GM20000 (cell line): Measurements from ENCODE around the gene PUDP.

Source experiments
- DNase-seq: peaks from one replicate; pipeline ENCODE4 v3.0.0; 2012; ENCODE audit warnings: low spot score
- TF ChIP-seq, protein P1 (sequence below): IDR thresholded peaks from 2 replicates; pipeline ENCODE4 v1.5.1; 2012; ENCODE audit warnings: mild to moderate bottlenecking, control low read depth; ENCODE audit errors: extremely low read depth, missing control alignments

PUDP gene

DNA sequence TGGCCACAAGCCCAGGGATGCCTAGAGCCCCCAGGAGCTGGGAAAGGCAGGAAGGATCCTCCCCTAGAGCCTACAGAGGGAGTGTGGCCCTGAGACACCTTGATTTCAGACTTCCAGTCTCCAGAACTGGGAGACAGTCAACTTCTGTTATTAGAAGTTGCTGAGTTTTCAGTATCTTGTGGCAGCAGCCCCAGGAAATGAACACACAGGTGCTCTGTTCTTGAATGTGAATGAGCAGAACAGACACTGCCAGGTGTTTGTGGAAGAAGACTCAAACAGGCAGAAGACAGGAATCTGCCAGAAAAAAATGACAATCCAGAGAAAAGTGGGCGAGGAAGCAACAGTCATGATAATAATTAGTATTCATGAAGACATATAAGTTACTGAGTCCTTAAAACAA, 64.9 kb downstream of the PUDP start:
- TF ChIP-seq, protein P1, sequence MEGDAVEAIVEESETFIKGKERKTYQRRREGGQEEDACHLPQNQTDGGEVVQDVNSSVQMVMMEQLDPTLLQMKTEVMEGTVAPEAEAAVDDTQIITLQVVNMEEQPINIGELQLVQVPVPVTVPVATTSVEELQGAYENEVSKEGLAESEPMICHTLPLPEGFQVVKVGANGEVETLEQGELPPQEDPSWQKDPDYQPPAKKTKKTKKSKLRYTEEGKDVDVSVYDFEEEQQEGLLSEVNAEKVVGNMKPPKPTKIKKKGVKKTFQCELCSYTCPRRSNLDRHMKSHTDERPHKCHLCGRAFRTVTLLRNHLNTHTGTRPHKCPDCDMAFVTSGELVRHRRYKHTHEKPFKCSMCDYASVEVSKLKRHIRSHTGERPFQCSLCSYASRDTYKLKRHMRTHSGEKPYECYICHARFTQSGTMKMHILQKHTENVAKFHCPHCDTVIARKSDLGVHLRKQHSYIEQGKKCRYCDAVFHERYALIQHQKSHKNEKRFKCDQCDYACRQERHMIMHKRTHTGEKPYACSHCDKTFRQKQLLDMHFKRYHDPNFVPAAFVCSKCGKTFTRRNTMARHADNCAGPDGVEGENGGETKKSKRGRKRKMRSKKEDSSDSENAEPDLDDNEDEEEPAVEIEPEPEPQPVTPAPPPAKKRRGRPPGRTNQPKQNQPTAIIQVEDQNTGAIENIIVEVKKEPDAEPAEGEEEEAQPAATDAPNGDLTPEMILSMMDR: no peak
- DNase-seq: no peak

DNA sequence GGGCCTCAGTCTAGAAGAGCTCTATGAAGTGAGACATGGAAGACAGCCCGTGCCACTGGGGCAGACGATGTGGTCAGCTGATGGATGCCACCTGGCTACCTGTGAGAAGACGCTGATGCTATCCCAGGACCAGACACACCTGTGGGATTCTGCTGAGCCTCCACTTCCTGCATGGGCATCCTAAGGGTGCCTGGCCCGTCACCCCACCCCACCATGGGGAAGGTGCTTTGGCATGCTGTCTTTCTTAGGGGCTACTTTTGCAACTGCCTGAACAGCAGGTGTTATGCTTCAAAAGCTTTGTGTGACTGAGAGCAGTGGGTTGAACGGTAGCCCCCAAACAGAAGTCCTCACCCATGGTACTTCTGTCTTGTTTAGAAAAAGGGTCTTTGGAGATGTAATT, 65.4 kb downstream of the PUDP start:
- TF ChIP-seq, protein P1: no peak

DNA sequence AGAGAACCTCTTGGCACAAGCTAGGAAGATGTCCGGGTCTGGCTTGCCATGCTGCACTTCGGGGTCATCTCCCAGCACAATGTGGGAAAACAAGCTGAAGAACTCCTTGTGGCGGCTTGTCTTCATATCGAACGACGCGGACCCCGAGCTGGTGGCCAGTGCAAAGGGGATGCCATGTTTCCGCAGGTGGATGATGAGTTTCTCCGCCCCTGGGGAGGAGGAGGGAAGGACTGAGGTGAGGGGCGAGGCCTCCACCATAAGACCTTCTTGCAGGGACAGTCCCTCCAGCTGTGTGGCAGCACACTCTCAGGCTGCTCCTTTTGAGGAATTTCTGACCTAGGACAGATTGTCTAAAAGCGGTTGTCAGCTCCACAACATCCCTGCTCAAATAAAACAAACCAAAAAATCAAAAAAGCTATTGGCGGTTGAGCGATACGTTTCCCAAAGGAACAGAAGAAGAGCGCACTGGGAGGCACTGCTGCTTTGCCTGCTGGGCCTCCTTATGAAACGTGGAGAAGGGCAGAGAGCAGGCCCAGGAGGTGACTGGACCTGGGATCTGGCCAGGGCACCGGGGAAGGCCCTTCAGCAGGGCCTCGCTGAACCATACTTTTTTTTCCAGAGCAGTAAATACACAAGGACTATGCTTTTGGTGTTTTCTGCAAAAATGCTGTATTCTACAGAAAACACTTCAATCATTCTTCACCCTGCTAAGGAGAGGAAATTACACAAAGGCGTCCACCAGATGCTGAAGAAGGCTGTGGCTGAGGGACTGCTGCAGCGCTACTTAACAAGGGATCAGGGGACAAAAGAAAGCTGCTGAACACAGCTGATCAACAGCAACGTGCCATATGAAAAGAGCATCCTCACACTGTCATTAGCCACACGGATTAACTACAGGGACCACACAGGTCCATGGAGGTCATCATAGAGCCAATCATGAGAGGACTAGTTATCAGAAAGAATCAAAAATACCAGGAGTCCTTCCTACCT, 70.4 kb downstream of the PUDP start:
- no peak for DNase-seq
- TF ChIP-seq, protein P1: no peak

More for the DNA sequence above, 65.4 kb downstream of the PUDP start:
- no peak for DNase-seq

DNA sequence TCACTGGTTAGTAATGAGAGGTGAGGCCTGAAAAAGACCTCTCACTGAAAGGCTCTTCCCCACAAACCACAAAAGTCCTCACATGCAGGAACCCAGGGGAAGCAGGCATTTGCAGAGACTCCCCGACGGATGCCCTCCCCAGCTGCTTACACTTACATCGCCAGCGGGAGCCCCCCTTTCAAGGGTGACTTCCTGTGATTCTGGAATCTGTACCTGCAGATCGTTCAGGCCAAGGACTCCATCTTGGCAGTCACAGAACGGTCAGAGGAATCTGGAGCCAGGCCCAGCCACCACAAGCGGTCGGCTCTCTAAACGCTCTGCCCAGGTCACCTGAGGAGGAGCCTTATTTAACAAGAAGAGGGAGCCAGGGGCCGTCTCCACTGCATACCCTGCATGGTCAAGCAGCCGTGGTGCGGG, 71.7 kb downstream of the PUDP start:
- TF ChIP-seq, protein P1: no peak
- DNase-seq: no peak

DNA sequence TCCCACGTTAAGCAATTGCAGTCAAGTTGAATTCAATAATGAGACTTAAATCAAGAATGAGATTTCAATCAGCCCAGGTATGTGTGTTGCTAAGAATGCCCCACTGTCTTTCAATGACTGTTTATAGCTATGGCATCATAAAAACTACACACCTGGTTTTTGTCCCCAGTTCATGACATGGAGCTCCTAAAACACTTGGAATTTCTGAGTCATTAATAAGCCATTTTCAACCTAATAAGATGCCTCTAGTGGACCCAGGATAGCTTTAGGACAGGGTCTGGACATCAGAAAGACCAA, 73.1 kb downstream of the PUDP start:
- DNase-seq: no peak
- TF ChIP-seq, protein P1: no peak

DNA sequence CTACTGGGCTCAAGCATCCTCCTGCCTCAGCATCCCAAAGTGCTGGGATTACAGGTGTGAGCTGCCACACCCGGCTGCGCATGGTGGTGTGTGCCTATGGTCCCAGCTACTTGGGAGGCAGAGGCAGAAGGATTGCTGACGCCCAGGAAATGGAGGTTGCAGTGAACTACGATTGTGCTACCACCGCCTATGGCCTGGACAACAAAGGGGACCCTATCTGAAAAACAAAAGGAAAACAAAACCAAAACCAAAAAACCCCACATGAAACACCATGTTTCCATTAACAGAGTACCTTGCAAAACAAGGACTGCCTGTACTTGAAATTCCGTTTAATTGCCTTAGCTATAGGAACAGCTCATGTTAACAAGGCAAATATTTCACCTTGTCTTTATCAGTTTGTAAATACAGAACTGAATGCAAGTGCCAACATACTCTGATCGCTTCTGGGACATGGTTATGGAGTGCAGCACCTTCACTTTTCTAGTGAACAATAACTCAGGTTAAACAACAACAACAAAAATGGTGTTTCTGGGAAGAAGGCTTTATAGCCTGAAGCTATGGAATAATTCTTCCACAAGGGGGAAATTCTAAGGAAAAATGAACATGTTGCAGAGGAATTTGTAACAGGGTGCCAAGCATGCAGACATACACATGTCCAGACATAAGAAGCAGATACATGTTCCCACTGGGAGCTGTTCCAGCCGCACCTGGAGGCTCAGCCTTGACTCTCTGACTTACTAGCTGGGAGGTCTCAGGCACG, 73.6 kb downstream of the PUDP start:
- no peak for DNase-seq
- TF ChIP-seq, protein P1: no peak

DNA sequence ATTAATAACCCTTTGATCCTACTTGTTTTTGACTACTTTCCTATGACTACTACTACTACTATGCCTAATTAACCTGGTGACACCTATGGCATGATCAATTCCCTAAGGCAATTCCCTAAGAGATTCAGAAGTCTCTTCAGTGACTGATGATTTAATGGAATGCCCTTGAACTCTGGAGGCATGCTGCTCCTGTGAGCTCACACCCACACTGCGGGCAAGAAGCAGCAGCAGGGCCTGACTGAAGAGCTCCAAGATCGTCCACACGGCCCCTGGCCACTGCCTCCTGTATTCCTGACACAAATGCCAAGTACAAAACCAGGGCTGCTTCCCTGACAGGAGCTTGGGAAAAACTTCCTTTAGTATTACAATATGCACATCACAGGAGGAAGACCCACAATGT, 74.6 kb downstream of the PUDP start:
- DNase-seq: no peak
- TF ChIP-seq, protein P1: no peak
